EH (cell line): ENCODE results near the gene USP11.
"Not testable (repeated sequence)": the region's sequence is repeated elsewhere in the genome, so short reads cannot be mapped to it uniquely, and the experiment has no call there.

ENCODE experiments used
- DNase-seq: peaks from one replicate; pipeline ENCODE4 v3.0.0-alpha.2; 2015; ENCODE audit warnings: low read depth

The USP11 gene

DNA sequence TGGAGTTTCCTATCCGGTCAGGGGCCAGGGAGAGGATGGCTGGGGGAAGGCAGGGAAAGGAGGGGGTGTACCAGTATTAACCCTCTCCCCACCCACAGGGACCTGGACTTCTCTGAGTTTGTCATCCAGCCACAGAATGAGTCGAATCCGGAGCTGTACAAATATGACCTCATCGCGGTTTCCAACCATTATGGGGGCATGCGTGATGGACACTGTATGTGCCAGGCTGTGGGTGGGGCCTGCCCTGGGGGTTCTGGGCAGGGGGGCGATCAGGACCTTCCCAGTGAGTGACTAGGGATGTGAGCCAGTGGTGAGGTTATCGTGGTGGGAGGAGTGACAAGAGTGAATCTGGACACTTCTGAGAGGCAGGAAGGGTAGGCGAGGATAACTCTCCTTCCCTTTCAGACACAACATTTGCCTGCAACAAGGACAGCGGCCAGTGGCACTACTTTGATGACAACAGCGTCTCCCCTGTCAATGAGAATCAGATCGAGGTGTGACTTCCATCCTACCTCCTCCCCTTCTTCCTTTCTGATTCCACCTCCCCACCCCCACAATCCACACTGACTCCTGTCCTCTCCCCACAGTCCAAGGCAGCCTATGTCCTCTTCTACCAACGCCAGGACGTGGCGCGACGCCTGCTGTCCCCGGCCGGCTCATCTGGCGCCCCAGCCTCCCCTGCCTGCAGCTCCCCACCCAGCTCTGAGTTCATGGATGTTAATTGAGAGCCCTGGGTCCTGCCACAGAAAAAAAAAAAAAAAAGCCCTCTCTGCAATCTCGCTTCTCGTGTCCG, 14.6 kb downstream of the USP11 start:
- peak; percentile 38 for DNase-seq

- DNase-seq = no peak
Observed at GRCh38 chrX:47247999-47248320, 15.2 kb downstream of the USP11 start.

DNA sequence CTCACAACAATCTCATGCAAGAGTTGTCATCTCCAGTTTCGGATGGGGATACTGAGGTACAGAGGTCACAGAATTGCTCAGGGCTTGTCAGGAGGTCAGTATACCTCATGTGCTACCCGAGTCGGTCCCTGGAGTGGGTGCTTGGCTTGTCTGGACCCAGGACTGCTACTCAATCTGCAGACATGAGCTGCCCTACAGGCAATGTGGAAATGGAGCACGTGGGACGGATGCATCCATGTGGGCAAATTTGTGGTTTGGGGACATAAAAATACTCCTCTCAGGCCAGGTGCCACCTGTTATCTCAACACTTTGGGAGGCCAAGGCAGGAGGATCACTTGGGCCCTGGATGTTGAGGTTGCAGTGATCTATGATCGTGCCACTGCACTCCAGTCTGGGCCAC, 15.8 kb downstream of the USP11 start:
- DNase-seq = no peak

DNA sequence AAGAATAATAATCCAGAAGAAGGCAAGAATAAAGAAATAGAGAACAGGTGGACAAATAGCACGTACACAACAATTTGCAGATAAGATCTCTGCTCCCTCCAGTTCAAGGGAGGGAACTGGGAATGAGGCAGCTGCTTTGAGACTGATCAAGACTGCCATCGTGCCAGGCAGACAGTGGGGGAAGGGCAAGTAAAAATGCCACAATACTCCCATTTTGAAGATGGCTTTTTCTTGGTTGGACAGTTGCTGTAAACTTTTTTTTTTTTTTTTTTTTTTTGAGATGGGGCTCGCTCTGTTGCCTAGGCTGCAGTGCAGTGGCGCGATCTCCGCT, 17.2 kb downstream of the USP11 start:
- no peak for DNase-seq

DNA sequence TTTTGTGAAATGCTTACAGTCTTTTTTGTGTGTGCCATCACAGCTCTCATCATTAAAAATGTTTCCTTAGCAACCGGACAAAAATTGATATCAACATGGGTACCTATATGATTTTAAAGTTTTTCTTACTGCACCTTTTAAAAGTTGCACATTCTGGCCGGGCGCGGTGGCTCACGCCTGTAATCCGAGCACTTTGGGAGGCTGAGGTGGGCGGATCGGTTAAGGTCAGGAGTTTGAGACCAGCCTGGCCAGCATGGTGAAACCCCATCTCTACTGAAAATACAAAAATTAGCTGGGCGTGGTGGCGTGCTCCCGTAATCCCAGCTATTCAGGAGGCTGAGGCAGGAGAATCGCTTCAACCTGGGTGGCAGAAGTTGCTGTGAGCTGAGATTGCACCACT, 24.8 kb downstream of the USP11 start:
- not testable (repeated sequence) for DNase-seq

- DNase-seq = peak; percentile 17
Observed at GRCh38 chrX:47264483-47265173, 31.8 kb downstream of the USP11 start.

DNA sequence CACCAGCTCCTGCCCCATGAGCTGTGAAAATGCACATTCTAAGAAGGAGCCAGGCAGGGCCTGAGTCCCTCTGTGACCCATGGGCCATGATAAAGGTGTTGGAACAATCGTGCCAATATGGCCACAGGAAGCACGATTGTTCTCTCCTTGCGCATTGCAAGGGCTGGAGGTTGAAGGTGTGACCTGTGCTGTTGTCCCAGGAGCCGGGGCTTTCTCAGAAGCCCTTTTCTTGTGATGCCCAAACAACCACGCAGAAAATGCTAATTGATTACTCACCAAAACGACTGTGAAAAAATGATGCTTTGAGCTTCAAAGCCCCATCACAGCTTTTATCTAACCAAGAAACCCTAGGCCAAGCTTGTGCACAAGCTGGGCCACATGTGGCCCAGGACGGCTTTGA, 33.8 kb downstream of the USP11 start:
- DNase-seq = no peak

- DNase-seq = peak; percentile 18
Observed at GRCh38 chrX:47272013-47272408, 39.2 kb downstream of the USP11 start.

DNA sequence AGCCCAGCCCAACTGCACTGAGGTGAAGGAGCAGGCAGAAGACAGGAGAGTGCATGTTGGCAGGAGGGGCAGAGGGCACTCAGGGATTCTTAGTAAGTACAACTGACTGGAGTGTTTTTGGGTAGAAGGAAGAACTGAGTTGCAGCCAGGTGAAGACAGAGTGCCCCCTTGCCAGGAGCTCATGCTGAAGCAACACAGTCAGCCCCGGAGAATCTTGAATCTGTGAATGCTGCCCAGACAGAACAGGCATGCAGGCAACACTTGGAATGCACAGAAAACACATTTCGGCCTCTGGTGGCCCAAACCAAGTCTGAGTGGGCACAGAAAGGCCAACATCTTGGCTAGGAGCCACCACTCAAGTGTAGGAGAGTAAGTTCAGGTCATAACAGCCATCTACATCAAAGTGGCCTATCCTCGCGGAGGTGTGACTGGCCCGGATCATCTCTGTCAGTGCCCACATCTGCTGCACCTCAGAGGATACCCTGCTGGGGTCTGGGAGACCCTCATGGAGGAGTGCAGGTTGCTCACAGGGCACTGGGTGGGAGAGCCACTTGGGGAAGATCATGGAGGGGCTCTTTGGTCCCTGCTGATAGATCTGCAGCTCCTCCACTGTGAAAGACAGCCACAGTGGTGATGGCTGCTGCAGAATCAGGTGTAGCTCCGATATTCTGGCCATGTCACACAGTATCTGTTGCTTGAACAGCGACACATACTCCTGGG, 40.4 kb downstream of the USP11 start:
- DNase-seq = no peak

GRCh38 chrX:47278691-47279090, 45.9 kb downstream of the USP11 start:
- peak; percentile 68 for DNase-seq

DNA sequence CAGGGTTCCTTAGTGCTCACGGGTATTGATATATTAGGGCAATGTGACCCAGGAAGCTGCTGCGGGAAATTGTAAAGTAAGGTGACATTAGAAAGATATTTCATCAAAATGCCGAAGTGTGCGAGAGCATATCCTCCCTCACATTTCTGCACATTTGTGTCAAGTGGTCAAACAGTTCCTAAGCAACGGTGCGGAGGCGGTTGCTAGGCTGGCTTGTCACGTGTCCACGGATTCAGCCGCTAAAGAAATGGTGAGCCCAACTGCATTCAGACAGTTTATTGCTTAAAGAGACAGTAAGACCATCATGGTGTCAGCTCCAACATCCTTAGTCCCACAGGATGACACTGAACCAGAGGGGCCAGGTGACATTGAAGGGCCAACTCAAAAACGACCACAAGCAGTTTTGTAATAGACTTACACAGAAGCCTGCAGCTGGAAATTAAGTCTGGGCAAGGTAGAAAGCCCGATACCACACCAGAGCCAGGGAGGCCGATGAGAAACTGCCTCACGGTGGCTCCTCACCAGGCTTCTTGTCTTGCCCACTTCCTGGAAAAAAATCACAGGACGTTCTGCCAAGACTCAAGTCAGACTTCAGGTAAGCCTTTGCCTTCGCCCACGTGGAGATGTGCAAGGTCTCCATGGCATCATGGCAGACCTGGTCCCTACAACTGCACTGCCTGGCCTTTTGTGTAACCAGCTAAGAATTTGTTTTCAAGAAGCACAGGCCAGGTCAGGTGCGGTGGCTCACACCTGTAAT, 50.4 kb downstream of the USP11 start:
- DNase-seq = peak; percentile 56

GRCh38 chrX:47284616-47285015, 51.8 kb downstream of the USP11 start:
- not testable (repeated sequence) for DNase-seq

- DNase-seq = peak; percentile 58
Observed at GRCh38 chrX:47285836-47286320, 53.1 kb downstream of the USP11 start.

GRCh38 chrX:47293106-47293505, 60.3 kb downstream of the USP11 start:
- no peak for DNase-seq

DNA sequence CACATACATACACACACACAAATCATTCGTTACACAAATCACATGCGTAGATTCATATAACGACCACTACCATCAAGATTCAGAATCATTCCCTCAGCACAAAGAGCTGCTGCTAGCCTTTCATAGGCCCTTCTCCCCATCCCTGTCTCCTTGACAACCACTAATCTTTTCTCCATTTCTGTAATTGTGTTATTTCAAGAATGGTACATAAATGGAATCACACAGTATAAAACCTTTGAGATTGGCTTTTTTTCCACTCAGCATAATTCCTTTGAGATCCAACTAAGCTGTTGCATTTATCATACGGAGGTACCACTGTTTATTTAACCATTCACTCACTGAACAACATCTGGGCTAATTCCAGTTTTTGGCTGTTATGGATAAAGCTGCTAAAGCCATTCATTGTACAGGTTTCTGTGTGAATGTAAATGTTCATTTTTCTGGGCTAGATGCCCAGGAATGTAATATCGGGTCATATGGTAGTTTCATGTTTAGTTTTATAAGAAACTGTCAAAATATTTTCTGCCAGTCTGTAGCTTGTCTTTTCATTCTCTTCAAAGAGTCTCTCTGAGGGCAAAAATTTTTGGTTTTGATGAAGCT, 64.1 kb downstream of the USP11 start:
- no peak for DNase-seq

- DNase-seq = no peak
Observed at GRCh38 chrX:47297874-47298273, 65.1 kb downstream of the USP11 start.
